HG03432 (cell line): ENCODE measurements around the gene SMPD2.

Experiments used
- ATAC-seq: cut with Tn5 transposase; IDR thresholded peaks from one replicate; pipeline ENCODE4 v1.9.1; 2021; ENCODE audit warnings: mild to moderate bottlenecking, moderate library complexity; ENCODE audit not compliant: unreplicated experiment

Gene SMPD2, protein sequence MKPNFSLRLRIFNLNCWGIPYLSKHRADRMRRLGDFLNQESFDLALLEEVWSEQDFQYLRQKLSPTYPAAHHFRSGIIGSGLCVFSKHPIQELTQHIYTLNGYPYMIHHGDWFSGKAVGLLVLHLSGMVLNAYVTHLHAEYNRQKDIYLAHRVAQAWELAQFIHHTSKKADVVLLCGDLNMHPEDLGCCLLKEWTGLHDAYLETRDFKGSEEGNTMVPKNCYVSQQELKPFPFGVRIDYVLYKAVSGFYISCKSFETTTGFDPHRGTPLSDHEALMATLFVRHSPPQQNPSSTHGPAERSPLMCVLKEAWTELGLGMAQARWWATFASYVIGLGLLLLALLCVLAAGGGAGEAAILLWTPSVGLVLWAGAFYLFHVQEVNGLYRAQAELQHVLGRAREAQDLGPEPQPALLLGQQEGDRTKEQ

DNA sequence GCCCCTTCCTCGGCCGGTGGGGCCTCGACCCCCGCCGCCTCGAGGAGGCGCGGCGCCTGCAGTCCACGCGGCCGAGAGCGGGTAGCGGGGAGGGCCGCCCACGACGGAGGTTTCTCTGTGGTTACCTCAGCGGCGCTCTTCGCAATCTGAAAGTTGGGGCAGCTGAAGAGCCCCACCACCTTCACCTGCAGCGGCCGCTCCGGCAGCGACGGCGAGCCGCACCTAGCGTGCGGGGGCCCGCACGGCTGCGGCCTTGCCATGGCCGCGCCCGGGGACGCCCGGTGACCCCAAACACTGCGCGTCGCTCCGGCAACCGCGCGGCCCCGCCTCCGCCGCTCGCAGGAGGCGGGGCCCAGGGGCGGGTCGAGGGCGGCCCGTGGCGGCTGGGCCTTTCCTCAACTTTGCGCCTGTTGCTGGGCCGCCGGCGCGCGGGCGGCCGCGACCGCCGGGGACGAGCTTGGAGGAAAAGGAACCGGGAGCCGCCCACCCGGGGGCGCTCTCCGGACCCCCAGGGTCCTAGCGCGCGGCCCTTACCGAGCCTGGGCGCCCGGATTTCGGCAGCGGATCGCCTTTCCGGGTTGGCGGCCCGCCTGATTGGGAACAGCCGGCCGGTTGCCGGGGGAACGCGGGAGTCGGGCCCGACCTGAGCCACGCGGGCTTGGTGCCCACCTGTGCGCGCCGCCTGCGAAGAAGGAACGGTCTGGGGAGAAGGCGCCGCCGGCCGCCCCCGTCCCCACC, at the start of gene SMPD2, which contains the start of gene PPIL6:
TSS of gene SMPD2 (plus strand) at position 394 of the 738 bp plus-strand sequence. CDS start 398 bp downstream, outside the sequence.
TSS of gene PPIL6 (minus strand) at position 298 of the 738 bp plus-strand sequence. CDS start at position 260, 38 bp downstream.
- ATAC-seq = peak; percentile 92

DNA sequence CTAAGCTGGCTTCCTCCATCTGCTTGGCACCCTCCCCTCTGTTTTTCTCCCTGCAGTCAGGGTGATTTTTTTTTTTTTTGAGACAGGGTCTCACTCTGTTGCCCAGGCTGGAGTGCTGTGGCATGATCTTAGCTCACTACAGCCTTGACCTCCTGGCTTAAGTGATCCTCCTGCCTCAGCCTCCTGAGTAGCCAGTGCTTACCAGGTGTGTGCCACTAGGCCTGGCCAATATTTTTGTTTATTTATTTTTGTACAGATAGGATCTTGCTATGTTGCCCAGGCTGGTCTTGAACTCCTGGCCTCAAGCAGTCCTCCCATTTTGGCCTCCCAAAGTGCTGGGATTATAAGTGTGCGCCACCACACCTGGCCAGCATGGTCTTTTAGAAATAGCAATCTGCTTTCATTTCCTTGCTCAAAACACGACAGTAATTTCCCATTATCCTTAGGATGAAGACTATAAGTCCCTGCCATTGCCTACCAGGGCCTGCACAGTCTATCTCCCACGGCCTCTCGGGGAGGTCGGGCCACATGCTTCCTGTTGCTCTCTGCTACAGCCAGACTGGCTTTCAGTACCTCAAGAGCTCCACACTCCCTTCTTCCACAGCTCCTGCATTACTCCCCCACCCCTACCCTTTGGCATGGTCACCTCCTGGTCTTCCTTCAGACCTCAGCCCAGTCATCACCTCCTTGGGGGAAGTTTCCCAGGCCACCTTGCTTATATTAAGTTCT, 47.2 kb upstream of the SMPD2 start:
- no peak for ATAC-seq

DNA sequence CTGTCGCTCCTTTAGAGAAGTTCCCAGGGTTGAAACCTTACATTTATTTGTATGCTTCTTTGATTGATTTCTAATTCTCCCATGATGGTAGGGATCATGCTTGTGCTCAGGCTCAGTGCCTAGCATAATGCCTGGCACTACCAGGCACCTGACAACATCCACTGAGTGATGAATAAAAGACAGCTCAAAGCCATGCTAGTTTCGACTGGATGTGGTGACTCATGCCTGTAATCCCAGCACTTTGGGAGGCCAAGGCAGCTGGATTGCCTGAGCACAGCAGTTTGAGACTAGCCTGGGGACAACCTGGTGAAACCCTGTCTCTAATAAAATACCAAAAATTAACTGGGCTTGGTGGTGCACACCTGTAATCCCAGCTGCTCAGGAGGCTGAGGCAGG, 46.6 kb upstream of the SMPD2 start:
- no peak for ATAC-seq

DNA sequence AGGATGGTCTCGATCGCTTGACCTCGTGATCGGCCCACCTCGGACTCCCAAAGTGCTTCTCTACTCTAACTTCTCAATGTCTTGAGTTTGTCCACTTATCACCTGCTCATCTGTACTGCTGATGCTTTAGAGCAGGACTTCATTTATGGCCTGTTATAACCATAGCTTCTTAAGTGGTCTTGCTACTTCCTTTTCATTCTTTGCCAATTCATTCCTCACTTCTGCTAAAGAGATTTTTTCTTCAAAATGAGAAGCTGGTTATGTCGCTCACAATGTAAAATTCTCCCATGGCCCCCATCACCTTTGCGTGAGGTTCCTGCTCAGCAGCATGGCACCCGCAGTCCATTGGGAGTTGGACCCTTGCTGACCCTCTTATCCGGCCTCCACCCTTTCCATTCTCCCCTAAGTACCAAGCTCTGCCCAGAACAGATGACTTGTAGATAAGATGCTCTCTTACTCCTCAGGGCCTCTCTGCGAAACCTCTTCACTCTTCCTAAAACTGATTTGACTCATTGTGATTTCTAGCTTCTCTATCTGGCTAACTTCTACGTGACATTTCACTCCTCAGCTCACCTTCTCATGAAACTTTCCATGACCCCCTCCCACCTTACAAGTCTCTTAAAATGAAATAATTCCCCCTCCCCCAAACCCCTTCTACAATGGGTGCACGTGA, 44.3 kb upstream of the SMPD2 start:
- ATAC-seq = no peak

DNA sequence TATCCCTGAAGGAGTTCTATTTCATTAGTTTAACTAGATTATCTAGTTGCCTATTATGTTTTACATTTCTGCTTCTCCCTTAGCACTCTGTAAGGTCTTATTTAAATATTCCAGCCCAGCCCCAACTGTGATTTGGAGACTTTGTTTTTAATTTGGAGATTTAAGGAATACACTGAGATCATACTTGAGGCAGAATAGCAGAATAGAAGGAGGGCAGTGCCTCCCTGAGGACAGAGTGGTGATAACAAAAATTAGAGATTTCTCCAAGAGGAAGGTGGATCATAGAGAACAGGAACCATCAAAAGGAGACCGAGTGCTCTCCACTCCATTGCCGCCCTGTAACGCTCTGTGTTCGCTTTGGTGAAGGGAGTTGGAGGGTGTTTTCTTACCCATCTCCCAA, 43.5 kb upstream of the SMPD2 start:
- no peak for ATAC-seq

DNA sequence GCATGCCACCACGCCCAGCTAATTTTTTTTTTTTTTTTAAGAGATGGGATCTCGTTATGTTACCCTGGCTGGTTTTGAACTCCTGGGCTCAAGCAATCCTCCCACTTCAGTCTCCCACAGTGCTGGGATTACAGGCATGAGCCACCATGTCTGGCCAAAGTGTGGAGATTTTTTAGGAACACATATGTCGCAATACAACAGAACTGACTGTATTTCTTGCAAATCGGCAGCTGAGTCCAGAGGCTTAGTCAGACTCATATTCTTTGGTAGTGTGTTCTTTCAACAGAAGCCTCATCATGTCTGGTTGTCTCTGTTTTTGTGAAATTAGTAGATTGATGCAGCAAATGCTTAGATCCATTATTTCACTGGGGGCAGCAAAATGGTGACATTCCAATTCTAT, 34.3 kb upstream of the SMPD2 start:
- ATAC-seq = no peak

DNA sequence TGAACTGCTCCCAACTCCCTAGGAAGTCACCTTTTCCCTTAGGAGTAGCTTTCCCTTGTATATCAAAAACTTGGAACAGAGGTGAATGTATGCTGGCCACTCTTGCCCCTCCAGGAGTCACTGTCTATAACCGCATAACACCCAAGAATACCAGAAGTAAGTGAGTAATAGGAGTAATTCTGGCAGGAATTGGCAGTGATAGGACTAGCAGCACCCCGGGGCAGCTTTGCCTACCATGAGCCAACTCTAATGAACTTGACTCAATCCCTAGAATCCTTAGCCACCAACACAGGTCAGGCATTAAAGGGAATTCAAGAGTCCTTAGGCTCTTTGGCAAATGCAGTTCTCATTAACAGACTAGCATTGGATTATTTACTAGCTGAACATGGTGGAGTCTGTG, 29.5 kb upstream of the SMPD2 start:
- ATAC-seq = no peak

DNA sequence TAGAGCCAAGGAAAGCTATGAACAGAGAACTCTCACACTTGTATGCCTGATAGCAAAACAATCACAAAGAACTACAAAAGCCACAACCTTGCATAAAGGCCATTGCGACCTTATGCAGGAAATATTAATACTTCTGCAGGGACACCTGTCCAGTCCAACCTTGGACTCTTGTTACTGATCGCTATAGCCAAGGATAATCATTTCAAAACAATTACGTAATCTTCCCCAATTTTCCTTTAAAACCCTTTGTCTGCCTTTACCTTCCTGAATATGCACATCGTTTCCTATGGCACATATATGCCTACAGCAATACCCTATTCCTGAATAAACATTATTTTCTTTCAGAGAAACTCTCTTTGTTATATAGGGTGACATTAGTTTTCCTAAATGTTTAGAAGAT, 22.9 kb upstream of the SMPD2 start:
- ATAC-seq = no peak

DNA sequence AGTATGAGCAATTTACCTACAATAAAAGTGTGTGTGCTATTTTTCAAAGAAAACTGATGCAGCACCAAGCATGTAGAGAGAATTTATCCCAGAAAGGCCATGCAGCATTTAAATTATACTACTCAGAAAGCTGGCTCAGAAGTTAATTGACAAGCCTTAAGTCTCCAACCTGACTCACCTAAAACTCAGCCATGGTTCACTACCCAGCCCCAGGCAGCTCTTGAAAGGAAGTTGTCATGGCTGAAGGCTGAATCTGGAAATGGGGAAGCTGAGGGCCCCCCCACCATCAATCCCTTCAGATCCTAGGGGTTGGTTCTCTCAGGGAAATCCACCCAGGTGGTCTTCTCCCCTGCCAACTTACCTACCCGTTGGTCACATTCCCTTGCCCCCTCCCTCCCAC, 19.8 kb upstream of the SMPD2 start:
- no peak for ATAC-seq

DNA sequence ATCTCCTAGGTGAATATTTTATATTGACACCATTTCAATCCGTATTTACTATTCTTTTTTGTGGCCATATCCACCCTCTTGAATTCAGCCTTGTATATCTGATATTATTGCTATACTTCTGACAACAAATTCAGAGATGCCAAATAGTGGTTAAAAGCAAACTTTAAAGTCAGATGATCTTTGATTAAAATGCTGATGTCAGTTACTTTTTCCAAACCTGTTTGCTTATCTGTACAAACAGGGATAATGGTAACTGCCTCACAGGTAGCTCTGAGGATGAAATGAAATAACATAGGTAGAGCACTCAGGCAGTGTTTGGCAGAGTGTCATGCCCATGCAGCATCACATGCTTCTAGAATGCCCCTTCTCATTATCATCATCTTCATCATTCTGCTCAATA, 19.3 kb upstream of the SMPD2 start:
- no peak for ATAC-seq

DNA sequence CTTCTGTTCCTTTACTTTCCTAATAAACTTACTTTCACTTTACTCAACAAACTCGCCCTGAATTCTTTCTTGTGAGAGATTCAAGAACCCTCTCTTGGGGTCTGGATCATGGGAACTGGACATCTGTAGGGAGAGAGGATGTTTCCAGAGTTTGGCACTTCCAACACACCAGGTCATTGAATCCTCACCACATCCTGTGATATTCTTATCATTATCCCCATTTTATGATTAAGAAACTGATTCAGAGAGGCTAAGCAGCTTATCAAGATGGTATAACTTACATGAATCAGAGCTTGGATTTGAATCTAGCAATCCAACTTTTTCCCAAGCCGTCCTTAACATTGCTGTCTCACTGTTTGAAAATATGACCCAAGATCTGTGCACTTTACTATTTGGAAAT, 15.6 kb upstream of the SMPD2 start:
- no peak for ATAC-seq

DNA sequence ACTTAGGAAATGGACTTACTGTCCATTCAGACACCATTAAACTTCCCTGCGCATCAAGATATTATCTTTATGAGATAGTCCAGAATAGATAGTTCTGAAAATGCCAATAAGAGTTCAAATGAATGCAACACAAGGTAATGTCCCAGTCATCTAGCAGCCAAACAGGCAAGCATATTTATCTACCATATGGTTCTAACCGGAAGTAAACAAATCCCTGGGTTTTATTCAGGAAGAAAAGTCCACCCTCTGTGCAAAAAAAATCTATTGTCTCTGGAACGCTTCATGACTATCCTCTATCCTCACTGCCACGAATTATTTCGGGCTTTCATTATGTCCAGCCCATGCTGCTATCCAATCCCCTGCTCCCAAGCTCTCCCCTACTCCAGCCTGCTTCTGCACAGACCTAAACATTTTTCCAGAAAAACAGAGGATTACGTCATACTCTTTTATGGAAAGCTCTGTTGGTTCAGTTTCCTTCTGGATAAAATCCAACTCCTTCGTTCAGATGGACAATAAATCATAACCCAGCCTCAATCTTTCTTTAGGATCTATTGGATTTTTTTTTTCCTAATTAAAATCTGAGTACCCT, 11.5 kb upstream of the SMPD2 start:
- no peak for ATAC-seq

DNA sequence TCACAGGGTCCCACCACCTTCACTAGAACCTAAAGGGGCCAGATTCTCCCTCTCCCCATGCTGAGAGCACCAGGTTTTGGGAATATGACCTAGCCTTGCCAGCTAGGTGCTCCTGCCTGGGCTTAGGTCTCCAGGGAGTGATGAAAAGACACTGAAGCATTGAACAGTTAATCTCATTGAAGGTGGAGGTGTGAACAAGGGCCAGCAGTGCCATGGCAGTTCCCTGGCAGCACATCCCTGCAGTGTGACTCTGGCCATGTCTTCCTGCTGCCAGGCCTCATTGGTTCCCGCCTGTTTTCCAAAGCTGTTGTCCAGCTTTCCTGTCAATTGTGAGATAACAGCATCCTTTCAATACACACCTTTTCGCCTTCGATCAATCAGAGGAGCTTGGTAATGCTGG, 11.0 kb upstream of the SMPD2 start:
- no peak for ATAC-seq

DNA sequence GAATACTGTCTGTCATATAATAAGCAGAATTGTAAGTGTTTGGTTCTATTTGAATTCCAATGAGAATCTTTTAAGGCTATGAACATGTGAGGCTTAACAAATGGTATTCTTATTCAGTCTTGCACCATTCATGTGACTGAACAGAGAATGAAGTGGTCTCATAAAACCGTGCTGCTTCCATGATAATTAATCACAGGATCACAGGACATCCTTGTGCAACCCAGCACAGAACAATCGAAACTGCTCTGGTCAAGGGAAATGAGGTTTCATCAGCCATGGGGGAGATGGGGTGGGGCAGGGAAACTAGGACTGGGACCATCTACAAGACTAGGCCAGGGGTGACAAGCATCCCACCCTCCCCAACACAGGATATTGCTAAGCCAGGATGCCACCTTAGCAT, 6.1 kb upstream of the SMPD2 start:
- ATAC-seq = no peak

DNA sequence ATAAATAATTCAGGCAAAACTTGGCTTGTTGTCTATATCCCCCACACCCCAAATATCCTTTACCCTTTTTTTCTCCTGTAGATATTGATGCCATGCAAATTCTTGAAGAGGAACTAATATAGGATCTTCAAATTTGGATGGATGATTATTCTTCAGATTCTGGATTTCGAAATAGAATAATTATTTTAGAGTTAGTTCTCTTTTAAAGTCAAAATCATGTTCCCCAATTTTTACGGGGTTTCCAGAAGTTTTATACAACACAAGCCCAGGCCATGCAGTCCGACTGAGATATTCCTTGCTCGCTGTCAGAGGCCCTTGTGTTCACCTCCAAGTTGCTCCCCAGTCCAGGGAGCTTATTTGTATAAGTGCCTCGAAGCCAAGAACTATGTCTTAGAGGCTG, 4.5 kb upstream of the SMPD2 start:
- ATAC-seq = no peak

DNA sequence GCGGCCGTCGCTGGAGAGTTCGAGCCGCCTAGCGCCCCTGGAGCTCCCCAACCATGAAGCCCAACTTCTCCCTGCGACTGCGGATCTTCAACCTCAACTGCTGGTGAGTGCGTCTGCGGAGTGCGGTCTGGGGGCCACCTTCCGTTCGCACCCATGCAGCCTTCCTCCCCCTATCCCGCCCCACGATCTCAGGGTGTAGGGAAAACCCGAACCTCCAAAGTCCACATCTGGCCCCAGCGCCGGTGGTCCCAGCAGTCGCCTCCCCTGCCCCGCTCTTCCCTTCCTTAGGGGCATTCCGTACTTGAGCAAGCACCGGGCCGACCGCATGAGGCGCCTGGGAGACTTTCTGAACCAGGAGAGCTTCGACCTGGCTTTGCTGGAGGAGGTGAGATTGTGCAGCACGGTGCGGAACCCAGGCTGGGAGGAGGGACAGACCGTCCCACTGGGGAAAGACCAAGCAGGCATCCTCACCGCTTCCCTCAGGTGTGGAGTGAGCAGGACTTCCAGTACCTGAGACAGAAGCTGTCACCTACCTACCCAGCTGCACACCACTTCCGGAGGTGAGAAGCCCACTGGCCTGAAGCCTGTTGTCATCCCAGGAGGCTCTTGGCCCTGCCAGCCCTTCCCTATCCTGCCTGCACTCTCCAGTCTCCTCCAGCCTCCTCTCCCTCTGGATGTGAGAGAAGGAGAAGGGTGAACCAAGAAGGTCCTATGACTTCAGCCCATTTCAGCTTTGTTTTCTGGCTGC, 719 bp downstream of the SMPD2 start:
- ATAC-seq = peak; percentile 20

DNA sequence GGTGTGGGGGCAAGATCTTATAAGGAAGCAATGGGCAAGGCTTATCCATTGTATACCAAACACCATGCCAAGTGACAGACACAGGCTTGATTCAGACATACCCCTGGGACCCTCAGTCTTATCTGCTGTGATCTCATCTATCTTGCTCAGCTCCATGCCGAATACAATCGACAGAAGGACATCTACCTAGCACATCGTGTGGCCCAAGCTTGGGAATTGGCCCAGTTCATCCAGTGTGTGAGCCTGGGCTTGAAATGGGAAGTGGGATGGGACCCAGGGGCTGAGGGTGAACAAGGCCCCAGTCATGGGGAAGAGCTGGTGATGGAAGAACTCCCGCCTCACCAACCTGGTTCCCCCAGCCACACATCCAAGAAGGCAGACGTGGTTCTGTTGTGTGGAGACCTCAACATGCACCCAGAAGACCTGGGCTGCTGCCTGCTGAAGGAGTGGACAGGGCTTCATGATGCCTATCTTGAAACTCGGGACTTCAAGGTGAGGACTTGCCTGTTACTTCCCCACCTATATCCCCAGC, 1.9 kb downstream of the SMPD2 start:
- no peak for ATAC-seq

DNA sequence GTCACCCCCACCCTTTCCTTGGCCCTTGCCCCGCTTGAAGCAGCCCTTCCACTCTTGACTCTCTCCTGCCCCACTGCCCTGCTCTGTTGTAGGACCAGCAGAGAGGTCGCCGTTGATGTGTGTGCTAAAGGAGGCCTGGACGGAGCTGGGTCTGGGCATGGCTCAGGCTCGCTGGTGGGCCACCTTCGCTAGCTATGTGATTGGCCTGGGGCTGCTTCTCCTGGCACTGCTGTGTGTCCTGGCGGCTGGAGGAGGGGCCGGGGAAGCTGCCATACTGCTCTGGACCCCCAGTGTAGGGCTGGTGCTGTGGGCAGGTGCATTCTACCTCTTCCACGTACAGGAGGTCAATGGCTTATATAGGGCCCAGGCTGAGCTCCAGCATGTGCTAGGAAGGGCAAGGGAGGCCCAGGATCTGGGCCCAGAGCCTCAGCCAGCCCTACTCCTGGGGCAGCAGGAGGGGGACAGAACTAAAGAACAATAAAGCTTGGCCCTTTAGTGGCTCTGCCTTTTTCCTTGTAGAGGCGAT, 3.0 kb downstream of the SMPD2 start:
- ATAC-seq = no peak

DNA sequence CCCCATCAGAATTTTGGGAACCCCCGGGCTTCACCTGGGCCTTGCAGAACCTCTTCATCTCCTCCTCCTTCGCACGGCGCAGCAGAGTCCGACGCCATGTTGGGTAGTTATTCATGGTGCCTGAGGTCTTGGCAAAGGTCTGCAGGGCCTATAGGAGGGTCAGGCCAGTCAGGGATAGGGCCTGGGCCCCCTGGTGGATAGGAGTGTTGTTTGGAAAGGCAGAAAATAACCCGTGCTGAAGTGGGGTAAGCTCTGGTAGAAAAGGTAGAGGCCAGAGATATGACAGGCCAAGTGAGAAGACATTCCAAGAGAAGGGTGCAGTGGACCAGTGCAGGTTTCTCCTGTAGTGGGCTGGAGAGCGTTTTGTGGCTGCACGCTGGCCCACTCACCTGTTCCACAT, 4.9 kb downstream of the SMPD2 start:
- ATAC-seq = no peak
